GM18498 (cell line): Measurements from ENCODE around the gene SEC14L1.
"Not testable (repeated sequence)": the region's sequence is repeated elsewhere in the genome, so short reads cannot be mapped to it uniquely, and the experiment has no call there.

Experiments used
- ATAC-seq: cut with Tn5 transposase; IDR thresholded peaks from one replicate; pipeline ENCODE4 v1.9.1; 2021; ENCODE audit warnings: mild to moderate bottlenecking, moderate library complexity; ENCODE audit not compliant: unreplicated experiment

The SEC14L1 gene

DNA sequence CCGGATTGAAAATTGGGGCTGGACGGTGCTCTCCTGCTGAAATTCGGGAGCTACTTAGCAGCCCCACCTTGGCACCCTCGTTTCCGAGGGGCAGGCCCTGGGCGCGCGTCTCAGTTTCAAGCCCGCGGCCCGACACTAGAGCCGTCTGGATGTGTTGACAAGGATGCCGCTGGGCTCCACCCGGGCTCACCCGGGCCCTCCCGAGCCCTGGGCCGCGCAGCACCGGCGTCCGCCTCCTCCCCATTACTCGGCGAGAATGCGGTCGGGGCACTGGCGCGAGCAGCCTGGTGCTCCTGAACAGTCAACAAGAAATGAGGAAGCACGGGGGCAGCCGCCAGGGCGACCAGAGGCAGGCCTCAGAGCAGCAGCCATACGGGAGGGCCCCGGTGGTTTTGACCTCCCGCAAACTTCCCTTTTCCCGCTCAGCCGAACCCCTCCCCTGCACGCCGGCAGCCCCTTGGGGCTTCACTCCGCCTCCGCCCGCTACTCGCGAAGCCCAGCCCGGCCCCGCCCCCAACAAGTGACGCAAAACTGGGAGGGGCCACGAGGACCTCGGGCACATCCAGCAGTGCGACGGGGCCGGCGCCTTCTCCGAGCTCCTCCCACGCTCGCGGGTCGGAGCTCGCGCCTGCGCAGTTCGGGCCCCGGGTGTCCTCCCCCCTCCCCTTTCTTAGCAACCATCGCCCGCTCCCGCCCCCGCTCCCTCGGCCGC, 447 bp upstream of the SEC14L1 start:
- ATAC-seq: peak; percentile 89

DNA sequence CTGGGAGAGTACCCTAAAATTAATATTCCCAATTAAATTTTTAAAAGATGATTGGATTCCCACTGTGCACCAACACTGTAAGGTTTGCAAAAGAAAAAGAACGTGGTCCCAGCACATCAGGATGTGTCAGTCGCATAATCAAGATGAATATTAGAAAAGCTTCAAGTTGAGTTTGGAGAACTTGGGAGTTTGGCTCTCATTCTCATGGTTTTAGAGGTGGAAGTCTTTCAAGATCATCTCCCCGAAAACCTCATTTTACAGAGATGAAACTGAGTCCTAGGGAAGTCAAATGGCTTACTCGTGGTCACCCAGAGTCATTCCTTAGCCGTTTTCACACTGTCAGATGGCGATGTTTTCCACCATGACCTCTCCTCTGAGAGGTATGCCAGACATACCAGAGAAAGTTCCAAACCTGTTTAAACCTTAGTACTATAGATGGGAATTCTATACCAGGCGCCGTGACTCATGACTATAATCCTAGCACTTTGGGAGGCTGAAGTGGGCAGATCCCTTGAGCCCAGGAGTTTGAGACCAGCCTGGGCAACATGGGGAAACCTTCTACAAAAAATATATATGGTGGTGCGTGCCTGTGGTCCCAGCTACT, 1.2 kb downstream of the SEC14L1 start:
- ATAC-seq: no peak

DNA sequence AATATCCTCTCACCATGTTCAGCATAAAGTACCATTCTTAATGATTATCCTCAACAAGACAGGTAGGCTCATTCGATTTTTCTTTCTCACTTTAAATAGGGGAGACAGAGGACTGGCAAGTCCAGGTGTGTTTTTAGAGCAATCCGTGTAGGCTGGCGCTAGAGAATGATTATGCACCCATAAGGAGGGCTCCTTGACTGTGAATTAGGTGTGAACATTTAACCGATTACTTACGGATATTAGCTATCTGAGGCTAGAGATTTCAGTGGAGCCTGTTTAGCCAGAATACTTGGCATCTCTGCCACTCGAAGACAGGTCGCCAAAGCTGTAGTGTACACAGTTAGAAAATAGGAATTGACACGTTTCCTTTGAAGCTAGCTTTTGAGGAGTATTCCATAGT, 1.9 kb downstream of the SEC14L1 start:
- no peak for ATAC-seq

DNA sequence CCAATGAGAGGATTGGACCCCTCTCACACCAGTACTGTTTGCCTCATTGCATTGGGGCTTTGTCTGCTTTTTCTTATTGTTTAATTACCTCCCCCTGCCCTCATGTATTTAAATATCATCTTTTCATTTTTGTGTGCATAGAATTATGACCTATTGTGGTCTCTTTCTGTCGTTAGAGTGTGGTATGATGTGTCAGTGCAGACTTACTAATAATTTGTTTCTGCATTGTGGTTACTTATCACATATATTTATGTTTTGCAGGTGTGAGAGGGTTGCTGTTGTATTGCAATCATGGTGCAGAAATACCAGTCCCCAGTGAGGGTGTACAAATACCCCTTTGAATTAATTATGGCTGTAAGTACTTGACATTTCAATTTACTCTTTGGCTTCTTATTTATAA, 2.5 kb downstream of the SEC14L1 start:
- no peak for ATAC-seq

DNA sequence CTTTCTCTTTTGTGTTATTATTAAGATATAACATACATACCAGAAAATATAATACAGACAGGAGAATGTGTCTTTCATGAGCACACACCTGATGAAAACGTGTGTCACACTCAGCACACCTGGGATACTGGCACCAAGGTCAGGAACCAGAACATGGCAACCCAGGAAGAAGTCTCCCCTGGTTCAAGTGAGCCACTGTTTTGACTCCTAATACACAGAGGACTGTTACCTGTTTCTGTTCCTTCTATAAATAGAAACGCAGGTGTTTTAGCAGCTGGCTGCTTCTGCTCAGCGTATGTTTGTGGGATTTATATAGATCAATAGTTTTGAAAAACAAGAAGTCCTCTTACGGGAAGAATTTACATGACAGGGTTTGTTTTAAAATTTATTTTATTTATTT, 3.5 kb downstream of the SEC14L1 start:
- ATAC-seq: no peak

DNA sequence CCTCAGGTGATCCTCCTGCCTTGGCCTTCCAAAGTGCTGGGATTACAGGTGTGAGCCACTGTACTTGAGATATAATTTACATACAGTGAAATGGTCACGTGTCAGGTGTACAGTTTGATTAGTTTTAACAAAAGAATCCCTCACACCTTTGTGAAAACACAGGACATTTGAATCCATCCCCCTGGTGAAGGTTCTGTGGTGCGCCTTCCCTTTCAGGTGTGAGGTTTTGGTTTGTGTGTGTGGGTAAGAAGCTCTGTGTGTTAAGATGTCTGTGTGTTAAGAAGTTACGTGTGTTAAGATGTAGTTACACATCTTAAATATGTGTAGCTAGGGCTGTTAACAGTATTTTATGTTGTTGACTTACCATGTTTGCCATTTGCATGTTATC, 4.4 kb downstream of the SEC14L1 start:
- no peak for ATAC-seq

DNA sequence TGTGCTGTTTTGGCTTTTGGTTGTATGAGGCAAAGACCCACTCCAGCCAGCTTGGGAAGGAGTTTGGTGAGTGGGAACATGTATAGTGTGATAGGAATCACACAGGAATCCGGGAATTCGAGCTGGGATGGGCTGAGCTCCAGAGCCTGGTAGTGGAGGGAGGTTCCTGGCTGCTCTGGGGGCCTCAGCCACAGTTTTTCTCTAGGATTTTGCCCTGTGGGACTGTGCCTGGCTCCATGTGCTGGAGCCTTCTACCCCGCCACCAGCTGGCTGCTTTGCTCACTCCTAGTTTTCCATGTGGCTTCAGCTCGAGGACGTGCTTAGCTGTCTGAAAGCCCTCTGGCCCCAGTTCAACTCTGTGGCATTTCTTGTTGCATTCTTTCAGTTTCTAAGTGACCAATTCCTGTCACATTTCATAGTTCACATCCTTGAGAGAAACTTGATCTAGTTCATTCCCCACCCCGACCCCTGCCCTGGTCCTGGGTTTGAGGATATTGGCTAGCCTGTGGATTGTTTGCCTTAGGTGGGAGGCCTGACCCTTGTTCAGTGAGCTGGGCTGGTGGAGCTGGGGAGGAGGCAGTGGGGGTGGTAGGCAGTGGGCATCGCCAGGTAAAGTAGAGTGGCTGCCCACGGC, 5.0 kb downstream of the SEC14L1 start:
- ATAC-seq: no peak

DNA sequence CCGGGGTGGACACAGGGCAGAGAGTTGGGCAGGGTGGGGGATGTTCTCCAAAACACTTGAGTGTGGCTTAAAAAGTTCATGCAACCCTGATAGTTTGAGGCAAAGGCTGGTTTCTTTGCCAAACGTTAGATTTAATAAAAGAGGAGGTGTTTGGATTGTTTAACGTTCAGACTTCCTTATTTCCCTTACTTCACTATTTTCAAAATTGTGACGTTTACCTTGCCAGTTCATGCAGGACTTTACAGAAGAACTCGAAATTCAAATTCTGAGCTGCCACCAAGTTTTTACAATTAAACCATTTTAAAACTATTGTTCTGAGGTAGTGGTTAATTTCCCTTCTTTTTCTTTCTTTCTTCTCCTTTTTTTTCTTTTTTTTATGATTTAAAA, 5.5 kb downstream of the SEC14L1 start:
- no peak for ATAC-seq

DNA sequence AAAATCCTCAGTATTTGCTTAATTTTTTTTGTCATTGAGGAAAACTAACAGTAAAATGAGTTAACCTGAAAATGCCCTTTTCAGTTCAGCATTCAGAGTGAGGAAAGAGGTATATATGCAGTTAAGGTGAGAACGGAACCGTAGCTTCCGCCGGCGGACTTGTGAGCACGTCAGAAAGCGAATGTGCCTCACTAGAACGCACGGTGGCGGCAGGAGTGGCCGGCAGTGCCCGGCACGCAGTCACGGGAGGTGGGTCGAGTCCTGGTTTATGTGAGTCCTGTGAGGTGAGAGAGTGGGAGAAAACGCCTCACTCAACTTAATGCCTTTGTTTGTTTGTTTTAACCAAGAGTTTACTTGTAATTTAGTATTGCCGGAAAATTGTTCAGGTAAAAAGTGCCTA, 6.1 kb downstream of the SEC14L1 start:
- no peak for ATAC-seq

DNA sequence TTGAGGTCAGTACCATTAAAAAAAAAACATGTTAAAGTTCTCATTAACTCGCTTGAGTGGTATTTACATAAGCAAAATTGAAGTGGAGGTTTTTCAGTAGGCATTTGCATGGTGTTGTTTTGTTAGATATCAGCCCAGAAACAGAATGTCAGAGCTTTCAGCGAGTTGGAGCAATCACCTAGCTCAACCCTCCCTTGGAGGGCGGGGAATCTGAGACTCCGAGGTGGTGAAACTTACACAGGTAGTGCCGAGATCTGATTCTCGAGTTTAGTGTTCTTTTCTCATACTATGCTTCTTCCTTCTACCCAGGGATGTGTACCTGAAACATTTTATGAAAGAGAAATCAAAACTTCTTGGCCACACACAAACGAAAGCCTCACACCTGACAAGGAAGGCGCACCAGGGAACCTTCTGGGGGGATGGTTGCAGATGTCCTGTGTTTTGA, 6.6 kb downstream of the SEC14L1 start:
- ATAC-seq: peak; percentile 60

DNA sequence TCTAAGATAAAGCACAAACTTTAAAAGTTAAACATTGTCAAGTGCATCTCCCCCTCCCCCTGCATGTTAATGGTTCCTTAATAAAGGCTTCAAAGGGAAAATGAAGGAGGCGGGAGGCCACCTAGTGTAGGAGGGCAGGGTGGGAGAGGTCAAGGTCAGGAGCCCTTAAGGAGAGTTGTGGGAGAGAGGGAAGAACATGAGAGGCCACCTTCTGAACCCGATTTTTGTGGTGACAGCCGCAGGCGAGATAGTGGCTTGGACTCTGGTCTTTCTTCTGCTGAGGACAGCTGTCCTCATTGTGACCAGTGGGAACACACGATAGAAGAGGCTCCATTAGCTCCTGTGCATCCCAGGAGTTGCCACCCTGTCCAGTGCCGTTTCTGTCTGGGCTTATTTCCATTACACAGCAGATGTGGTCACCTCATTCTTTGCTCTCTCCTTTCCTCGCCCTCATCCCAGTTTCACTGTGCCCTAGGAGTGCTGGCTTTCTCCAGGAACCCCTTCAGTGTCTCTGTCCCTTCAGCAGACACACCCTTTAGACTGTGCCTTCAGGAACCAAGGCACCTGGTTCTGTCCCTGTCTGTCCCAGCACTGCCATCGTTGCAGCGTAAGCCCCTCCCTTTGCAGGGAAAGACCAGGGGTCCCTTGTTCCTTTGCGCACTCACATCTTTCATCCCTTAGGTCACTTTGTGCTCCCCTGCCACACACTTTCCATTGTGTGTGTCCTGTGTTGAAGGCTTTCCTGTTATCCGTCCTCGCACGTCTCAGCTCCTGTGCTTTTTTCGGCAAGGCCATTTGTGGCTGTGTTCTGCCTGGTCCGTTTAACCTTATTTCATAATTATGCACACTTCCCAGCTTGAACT, 7.5 kb downstream of the SEC14L1 start:
- no peak for ATAC-seq

DNA sequence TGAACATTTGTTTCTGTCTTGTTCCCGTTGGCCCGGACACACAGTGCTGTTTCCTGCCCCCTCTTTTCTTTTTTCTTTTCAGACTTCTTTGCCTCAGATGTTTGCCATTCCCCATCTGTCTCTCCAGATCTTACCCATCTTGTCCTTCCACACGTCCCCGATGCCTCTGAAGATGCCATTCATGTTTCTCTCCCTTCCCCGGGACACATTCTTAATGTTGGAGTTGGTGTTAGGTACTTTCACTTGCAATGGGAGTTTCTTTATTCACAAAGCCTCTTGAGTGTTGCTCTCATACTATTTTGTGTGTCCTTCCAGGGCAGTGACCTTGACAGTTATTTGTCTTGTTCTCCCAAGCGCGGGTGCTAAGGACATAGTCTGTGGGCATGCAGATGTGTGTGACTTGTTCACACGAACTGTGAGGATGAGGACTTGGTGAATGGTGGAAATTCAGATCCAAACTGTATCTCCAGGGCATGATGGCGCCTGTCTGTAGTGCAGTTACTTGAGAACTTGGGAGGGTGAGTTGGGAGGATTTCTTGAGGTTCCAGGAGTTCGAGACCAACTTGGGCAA, 8.3 kb downstream of the SEC14L1 start:
- no peak for ATAC-seq

DNA sequence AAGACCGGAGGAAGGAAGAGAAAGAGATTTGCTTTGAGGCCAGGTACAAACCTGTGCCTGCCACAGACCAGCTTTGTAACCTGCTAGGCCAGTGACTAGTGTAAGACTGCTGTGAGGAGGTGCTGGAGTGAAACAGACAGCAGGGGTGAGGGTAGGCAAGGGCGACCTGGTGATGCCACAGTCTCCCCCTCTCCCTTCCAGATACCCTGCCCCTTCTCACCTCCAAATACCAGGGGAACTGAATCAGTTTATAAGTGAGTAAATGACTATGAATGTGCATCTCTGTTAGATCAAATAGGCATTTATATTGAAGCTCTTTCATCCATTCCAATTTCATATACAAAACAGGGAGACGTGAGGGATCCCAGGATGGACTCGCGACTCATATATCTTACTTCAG, 9.4 kb downstream of the SEC14L1 start:
- ATAC-seq: no peak

DNA sequence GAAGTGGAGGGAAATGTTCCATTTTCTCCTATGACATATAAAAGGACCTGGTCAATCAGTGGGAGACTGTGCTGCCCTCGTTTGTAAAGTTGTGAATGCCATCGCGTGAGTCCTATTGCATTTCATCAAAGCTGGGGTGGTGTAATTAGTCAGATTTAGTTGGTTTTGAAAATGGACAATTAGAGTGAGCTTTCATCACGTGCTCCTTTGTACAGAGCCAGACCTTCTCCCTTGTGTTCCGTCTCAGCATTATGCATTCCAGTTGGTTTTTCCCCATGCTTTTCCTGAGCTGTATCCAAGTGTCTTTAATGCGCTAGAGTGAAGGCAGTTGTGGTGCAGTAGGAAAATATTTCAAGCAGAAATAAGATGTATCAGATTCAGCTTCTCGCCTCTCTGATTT, 10.4 kb downstream of the SEC14L1 start:
- ATAC-seq: no peak

DNA sequence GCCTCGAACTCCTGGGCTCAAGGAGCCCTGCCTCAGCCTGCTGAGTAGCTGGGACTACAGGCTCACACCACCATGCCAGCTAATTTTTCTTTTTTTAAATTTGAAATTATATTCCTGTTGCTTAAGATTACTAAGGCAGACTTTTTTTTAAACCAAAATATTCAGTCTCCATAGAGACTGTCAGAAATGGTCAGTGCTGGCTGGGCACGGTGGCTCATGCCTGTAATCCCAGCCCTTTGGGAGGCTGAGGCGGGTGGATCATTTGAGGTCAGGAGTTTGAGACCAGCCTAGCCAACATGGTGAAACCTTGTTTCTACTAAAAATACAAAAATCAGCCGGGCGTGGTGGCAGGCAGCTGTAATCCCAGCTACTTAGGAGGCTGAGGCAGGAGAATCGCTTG, 11.3 kb downstream of the SEC14L1 start:
- ATAC-seq: not testable (repeated sequence)

DNA sequence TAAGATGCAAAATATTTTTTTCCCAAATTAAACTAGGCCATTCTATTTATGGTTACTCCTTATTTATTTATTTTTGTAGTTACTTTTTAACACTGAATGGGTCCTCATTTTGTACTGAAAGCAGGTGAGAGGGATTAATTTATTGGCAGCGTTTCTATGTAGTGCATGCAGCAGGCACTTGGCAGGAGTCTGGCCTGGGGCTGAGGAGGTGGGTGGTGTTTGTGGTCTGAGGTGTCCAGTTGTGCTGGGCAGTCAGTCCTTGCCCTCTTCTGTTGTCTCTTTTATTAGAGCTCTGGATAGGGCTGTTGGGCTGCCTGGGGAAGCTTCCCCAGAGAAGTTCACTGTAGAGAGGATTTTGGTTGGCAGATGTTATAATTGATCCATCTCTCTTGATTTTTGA, 12.7 kb downstream of the SEC14L1 start:
- no peak for ATAC-seq

DNA sequence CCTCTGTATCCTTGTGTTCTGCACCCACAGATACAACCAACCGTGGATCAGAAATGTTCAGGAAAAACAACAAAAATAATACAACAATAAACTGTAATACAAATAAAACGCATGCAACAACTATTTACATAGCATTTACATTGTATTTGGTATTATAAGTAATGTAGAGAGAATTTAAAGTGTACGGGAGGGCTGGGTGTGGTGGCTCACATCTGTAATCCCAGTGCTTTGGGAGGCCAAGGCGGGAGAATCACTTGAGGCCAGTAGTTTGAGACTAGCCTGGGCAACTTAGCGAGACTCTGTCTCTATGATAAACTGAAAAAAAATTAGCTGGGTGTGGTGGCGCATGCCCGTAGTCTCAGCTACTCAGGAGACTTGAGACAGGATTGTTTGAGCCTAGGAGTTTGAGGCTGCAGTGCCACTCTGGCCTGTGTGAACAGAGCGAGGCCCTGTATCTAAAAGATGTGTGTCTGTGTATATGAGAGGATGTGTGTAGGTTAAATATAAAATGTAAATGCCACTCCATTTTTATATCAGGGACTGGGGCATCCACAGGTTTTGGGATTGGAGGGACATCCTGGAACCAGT, 13.3 kb downstream of the SEC14L1 start:
- no peak for ATAC-seq

DNA sequence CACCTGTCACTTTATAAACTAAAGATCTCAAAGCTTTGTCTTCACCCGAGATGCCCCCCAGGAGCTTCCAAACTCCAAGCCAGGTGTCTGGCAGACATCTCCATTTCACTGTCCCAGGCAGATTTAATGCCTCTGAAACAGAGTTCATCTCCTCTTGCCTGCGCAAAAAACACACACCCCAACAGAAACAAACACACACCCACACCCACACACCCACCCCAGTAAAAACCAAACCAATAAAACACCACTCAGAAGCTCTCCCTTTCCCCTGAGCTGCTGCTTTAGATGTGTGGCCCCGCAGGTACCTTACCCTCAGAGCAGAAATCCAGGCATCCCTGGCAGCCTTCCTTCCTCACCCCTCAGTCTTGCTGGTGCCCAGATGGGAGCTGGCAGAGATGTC, 14.4 kb downstream of the SEC14L1 start:
- no peak for ATAC-seq

DNA sequence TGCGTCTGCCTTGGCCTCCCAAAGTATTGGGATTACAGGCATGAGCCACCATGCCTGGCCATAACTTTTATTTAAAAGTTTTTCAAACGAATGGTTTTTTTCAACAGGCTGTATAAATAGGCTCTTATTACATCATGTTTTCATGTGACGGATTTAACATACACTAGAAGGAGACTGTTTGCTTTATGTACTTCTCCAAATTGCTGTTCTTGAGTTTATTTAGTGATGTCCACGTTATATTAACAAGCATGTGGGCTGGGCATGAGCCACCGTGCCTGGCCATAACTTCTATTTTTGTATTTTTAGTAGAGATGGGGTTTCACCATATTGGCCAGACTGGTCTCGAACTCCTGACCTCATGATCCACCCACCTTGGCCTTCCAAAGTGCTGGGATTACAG, 17.0 kb downstream of the SEC14L1 start:
- not testable (repeated sequence) for ATAC-seq

DNA sequence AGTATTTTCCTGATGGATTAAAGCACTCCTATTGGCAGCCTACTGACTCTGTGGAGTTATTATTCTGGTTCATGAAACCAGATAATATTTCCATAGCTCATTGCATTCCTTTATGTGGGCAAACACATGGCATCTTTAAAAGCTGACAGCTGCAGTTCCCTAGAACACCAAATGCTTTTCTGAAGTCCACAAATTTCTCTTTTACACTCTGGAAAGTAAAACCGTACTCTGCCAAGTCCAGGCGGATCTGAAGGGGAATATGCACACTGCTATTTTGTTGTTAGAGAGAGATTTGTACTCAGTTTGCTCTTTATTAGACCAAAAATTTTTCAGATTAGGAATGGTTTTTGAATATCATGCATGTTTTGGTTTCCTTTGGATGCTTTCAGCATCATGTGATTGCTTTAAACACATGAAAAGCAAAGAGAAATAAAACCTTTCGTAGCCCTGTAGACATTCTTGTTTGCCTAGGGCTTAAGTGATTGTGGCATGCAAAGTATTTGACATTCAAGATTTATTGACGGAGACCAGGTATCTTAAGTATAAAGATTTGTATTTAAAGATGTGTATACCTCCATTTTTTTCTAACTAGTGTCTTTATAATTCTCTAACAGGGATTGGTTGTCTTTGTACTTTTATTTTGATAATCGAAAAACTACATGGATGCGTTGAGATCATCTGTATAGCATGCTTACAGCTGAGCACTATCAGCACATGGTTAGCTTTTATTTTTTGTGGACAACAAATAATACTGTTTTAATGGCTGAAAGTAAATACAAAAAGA, 19.5 kb downstream of the SEC14L1 start:
- no peak for ATAC-seq
